ENCODE measurements around the gene C16orf78. TPM values are rescaled to one million over a fixed set of nuclear protein-coding genes. Genes with fewer than 3 reads are reported as not detected.

The C16orf78 gene
- total RNA-seq, 1 experiment from 2014 or later: not detected

DNA sequence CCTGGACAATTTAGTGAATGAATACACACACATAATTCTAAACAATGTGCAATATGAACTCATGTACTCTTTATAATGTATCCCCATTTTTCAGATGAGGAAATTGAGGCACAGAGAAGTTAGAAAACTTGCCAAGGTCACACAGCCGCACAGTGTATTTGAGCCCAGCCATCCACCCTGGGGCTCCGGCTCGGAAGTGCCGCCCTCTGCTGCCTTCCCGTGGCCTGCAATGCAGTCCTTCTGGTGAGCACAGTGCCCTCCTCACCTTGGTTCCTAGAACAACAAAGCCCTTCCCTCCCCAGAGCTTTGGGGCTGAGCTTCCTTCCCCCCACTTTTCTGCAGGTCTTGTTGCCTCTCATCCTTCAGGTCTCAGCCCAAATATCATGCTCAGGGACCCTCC is 63.7 kb downstream of the C16orf78 start:
- POLR2A ChIA-PET: no interaction called here
- Mint-ChIP-seq H3K4me1 (peaks cover 21% of the 10 kb centered on the region), H3K4me3 (no peak overlapping the region), H3K36me3 (no peaks in the 10 kb centered on the region), H3K27me3 (ENCODE audit: low read depth) (no peaks in the 10 kb centered on the region; the same call in 1 of the 2 replicates), H3K9me3 (no peaks in the 10 kb centered on the region), H3K27ac (no peak overlapping the region)
- TF ChIP-seq ZNF263 (CRISPR knock-in tag; IDR thresholded peaks at IDR 0.05; ENCODE audit: low read depth) (no peak), EMX1 (CRISPR knock-in tag; IDR thresholded peaks at IDR 0.05) (no peak), ZNF317 (CRISPR knock-in tag; IDR thresholded peaks at IDR 0.05; ENCODE audit: borderline replicate concordance, low read depth) (no peak), ZNF138 (CRISPR knock-in tag; conservative IDR thresholded peaks at IDR 0.05) (no peak), ZNF232 (CRISPR knock-in tag; IDR thresholded peaks at IDR 0.05) (no peak), HMGA2 (CRISPR knock-in tag; IDR thresholded peaks at IDR 0.05) (no peak)
- TF ChIP-seq, protein P1, sequence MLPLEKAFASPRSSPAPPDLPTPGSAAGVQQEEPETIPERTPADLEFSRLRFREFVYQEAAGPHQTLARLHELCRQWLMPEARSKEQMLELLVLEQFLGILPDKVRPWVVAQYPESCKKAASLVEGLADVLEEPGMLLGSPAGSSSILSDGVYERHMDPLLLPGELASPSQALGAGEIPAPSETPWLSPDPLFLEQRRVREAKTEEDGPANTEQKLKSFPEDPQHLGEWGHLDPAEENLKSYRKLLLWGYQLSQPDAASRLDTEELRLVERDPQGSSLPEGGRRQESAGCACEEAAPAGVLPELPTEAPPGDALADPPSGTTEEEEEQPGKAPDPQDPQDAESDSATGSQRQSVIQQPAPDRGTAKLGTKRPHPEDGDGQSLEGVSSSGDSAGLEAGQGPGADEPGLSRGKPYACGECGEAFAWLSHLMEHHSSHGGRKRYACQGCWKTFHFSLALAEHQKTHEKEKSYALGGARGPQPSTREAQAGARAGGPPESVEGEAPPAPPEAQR (CRISPR knock-in tag; IDR thresholded peaks at IDR 0.05): no peak
- TF ChIP-seq, protein P2, sequence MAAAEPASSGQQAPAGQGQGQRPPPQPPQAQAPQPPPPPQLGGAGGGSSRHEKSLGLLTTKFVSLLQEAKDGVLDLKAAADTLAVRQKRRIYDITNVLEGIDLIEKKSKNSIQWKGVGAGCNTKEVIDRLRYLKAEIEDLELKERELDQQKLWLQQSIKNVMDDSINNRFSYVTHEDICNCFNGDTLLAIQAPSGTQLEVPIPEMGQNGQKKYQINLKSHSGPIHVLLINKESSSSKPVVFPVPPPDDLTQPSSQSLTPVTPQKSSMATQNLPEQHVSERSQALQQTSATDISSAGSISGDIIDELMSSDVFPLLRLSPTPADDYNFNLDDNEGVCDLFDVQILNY (CRISPR knock-in tag; IDR thresholded peaks at IDR 0.05): no peak
- TF ChIP-seq, protein P3, sequence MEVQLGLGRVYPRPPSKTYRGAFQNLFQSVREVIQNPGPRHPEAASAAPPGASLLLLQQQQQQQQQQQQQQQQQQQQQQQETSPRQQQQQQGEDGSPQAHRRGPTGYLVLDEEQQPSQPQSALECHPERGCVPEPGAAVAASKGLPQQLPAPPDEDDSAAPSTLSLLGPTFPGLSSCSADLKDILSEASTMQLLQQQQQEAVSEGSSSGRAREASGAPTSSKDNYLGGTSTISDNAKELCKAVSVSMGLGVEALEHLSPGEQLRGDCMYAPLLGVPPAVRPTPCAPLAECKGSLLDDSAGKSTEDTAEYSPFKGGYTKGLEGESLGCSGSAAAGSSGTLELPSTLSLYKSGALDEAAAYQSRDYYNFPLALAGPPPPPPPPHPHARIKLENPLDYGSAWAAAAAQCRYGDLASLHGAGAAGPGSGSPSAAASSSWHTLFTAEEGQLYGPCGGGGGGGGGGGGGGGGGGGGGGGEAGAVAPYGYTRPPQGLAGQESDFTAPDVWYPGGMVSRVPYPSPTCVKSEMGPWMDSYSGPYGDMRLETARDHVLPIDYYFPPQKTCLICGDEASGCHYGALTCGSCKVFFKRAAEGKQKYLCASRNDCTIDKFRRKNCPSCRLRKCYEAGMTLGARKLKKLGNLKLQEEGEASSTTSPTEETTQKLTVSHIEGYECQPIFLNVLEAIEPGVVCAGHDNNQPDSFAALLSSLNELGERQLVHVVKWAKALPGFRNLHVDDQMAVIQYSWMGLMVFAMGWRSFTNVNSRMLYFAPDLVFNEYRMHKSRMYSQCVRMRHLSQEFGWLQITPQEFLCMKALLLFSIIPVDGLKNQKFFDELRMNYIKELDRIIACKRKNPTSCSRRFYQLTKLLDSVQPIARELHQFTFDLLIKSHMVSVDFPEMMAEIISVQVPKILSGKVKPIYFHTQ (CRISPR knock-in tag; IDR thresholded peaks at IDR 0.05): no peak
- TF ChIP-seq, protein P4, sequence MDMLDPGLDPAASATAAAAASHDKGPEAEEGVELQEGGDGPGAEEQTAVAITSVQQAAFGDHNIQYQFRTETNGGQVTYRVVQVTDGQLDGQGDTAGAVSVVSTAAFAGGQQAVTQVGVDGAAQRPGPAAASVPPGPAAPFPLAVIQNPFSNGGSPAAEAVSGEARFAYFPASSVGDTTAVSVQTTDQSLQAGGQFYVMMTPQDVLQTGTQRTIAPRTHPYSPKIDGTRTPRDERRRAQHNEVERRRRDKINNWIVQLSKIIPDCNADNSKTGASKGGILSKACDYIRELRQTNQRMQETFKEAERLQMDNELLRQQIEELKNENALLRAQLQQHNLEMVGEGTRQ (CRISPR knock-in tag; IDR thresholded peaks at IDR 0.05): no peak
- CTCF ChIA-PET: interaction anchor here (1.4 kb wide), 2 partner anchors 29 to 119 kb away, joined by 4 to 12 read pairs; no protein-coding TSS in a partner anchor
- DNase-seq (ENCODE audit: low spot score): no peak
- ATAC-seq: peak; percentile 36; the same call in 1 of the 2 replicates

DNA sequence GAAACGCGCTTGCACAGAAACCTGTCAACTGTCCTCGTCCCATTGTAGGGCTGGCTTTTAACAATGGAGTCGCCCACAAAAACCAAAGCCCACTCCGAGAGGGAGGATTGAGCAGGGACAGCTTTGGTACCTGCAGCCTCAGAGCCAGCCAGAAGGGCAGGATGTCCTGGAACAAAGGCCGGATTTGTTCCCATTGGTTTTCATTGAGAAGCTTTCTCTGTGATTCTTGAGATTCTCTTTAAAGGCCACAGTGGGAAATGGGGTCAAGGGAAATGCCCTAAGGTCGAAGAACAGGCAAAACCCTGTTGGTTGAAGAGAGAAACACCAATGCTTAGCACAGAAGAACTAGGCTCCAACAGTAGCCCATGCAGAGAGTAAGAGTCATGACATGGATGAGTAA is 65.4 kb downstream of the C16orf78 start:
- no peaks in the 10 kb centered on the region for H3K9me3 Mint-ChIP-seq
- H3K27me3 Mint-ChIP-seq (ENCODE audit: low read depth): no peaks in the 10 kb centered on the region
- DNase-seq (ENCODE audit: low spot score) (no peak), ATAC-seq (no peak)
- no peak overlapping the region for H3K4me3 Mint-ChIP-seq
- no peak overlapping the region for H3K27ac Mint-ChIP-seq
- POLR2A ChIA-PET: no interaction called here
- CTCF ChIA-PET: interaction anchor here (0.9 to 3.2 kb wide), 4 partner anchors 12 to 53 kb away, joined by 3 to 9 read pairs (median 4); no protein-coding TSS in a partner anchor
- peaks cover 30% of the 10 kb centered on the region for H3K4me1 Mint-ChIP-seq
- H3K36me3 Mint-ChIP-seq: no peaks in the 10 kb centered on the region
- TF ChIP-seq ZNF263 (CRISPR knock-in tag; IDR thresholded peaks at IDR 0.05; ENCODE audit: low read depth): no peak
- TF ChIP-seq OVOL2 (CRISPR knock-in tag; IDR thresholded peaks at IDR 0.05; ENCODE audit: borderline replicate concordance): no peak
- no peak for TF ChIP-seq NFATC4 (CRISPR knock-in tag; IDR thresholded peaks at IDR 0.05)
- TF ChIP-seq TEAD1 (CRISPR knock-in tag; IDR thresholded peaks at IDR 0.05): no peak
- TF ChIP-seq, protein P5, sequence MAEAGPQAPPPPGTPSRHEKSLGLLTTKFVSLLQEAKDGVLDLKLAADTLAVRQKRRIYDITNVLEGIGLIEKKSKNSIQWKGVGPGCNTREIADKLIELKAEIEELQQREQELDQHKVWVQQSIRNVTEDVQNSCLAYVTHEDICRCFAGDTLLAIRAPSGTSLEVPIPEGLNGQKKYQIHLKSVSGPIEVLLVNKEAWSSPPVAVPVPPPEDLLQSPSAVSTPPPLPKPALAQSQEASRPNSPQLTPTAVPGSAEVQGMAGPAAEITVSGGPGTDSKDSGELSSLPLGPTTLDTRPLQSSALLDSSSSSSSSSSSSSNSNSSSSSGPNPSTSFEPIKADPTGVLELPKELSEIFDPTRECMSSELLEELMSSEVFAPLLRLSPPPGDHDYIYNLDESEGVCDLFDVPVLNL (CRISPR knock-in tag; IDR thresholded peaks at IDR 0.05; ENCODE audit: borderline replicate concordance, low read depth): no peak
- TF ChIP-seq, protein P4 (CRISPR knock-in tag; IDR thresholded peaks at IDR 0.05): no peak
- no peak for TF ChIP-seq CREM (CRISPR knock-in tag; IDR thresholded peaks at IDR 0.05)
- no peak for TF ChIP-seq MYBL2 (CRISPR knock-in tag; IDR thresholded peaks at IDR 0.05)
- TF ChIP-seq CREB1 (CRISPR knock-in tag; IDR thresholded peaks at IDR 0.05): no peak
- TF ChIP-seq GTF2I (CRISPR knock-in tag; conservative IDR thresholded peaks at IDR 0.05): no peak
- no peak for TF ChIP-seq ELF4 (CRISPR knock-in tag; IDR thresholded peaks at IDR 0.05; ENCODE audit: low read depth)
- TF ChIP-seq ZNF416 (CRISPR knock-in tag; IDR thresholded peaks at IDR 0.05): no peak
- TF ChIP-seq, protein P6, sequence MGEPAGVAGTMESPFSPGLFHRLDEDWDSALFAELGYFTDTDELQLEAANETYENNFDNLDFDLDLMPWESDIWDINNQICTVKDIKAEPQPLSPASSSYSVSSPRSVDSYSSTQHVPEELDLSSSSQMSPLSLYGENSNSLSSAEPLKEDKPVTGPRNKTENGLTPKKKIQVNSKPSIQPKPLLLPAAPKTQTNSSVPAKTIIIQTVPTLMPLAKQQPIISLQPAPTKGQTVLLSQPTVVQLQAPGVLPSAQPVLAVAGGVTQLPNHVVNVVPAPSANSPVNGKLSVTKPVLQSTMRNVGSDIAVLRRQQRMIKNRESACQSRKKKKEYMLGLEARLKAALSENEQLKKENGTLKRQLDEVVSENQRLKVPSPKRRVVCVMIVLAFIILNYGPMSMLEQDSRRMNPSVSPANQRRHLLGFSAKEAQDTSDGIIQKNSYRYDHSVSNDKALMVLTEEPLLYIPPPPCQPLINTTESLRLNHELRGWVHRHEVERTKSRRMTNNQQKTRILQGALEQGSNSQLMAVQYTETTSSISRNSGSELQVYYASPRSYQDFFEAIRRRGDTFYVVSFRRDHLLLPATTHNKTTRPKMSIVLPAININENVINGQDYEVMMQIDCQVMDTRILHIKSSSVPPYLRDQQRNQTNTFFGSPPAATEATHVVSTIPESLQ (CRISPR knock-in tag; IDR thresholded peaks at IDR 0.05): no peak
- TF ChIP-seq, protein P7, sequence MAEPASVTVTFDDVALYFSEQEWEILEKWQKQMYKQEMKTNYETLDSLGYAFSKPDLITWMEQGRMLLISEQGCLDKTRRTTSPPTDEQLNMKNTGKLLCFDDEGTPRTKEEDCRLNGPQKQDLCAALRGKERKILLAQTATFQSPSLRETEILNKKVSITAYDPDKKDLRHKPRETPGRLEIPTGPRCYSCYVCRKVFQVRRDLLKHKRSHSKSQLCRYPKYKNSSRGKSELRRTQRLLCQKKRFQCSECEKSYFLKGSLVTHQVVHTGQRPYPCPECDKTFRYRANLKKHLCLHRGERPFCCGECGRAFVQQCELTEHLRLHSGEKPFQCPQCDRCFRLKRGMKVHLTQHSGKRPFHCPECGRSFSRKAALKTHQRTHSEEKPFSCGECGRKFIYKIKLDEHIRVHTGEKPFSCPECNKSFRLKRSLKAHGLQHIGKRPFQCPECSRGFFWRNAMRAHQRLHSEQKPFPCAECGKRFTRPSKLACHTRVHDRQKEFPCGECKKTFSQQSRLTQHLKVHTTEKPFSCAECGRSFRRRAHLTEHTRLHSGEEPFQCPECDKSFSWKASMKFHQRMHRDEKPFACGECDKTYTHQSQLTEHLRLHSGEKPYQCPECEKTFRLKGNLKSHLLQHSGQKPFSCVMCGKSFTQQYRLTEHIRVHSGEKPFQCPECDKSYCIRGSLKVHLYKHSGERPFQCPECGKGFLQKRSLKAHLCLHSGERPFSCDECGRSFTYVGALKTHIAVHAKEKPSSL (CRISPR knock-in tag; conservative IDR thresholded peaks at IDR 0.05): no peak
- TF ChIP-seq IRF2 (CRISPR knock-in tag; IDR thresholded peaks at IDR 0.05; ENCODE audit: borderline replicate concordance, low read depth): no peak

Measured in WTC11 (cell line).